Uterus (tissue), 4 donors: ENCODE results near the gene FHOD1. TPM values are rescaled to one million over a fixed set of nuclear protein-coding genes. Genes with fewer than 3 reads are reported as not detected.

Experiments
- DNase-seq, 2 donors: peaks; one replicate each; pipeline ENCODE4 v3.0.0-alpha.2; 2019 to 2020
- H3K27ac ChIP-seq, 2 donors: fragments of 200-600 bp; sonication (generic); 1 replicate in 1 of 2; 2 replicates in 1 of 2; pipeline ENCODE4 v1.5.1; 2016 to 2018
- H3K27me3 ChIP-seq, 2 donors: fragments of 200-600 bp; sonication (generic); one replicate each; pipeline ENCODE4 v1.5.1; 2018 to 2019; ENCODE audit warnings: control low read depth in 1 of 2
- H3K36me3 ChIP-seq, 2 donors: fragments of 200-600 bp; sonication (generic); one replicate each; pipeline ENCODE4 v1.5.1; 2019; ENCODE audit warnings: control low read depth in 1 of 2
- H3K4me1 ChIP-seq, 2 donors: fragments of 200-600 bp; sonication (generic); one replicate each; pipeline ENCODE4 v1.5.1; 2018 to 2019; ENCODE audit warnings: control low read depth in 1 of 2
- H3K4me3 ChIP-seq, 2 donors: fragments of 200-600 bp; sonication (generic); 1 replicate in 1 of 2; 2 replicates in 1 of 2; pipeline ENCODE4 v1.5.1; 2018 to 2019; ENCODE audit warnings: mild to moderate bottlenecking in 1 of 2
- H3K9me3 ChIP-seq, 2 donors: fragments of 200-600 bp; sonication (generic); one replicate each; pipeline ENCODE4 v1.5.1; 2019; ENCODE audit warnings: control low read depth in 1 of 2
- CTCF ChIP-seq, 4 experiments: fragments of 200-600 bp in 2 of 4; fragments of 450-650 bp in 2 of 4; sonication (generic) in 2 of 4; IDR thresholded peaks; one replicate each; pipeline ENCODE4 v1.5.1; 2016 to 2019; ENCODE audit warnings: antibody characterized with exemption in 4 of 4, mild to moderate bottlenecking in 2 of 4, moderate library complexity in 1 of 4
- POLR2A ChIP-seq, 2 donors: fragments of 450-650 bp; IDR thresholded peaks; one replicate each; pipeline ENCODE4 v1.6.1; 2016; ENCODE audit warnings: antibody characterized with exemption in 2 of 2, mild to moderate bottlenecking in 1 of 2, moderate library complexity in 1 of 2
- intact Hi-C: fragments of 100-400 bp; cut with DNase I; formaldehyde crosslinking; loops from one replicate; pipeline ENCODE4 v1.15.1; 2023; ENCODE audit warnings: low total_unique reads
- total RNA-seq, 4 donors: library from RNA; depleted of rRNA in 3 of 4; stranded (reverse); fragments of >200 nt in 3 of 4; gene quantifications; one replicate each; pipeline versions ENCODE4 v1.1.0 to v1.2.4, GENCODE V29; 2014 to 2023
- donor health status: DM: yes; HTN: yes; CAD: no.

The FHOD1 gene
- total RNA-seq, 4 donors from 2014 or later: 2.3 to 37.6 (median 11.8) TPM

DNA sequence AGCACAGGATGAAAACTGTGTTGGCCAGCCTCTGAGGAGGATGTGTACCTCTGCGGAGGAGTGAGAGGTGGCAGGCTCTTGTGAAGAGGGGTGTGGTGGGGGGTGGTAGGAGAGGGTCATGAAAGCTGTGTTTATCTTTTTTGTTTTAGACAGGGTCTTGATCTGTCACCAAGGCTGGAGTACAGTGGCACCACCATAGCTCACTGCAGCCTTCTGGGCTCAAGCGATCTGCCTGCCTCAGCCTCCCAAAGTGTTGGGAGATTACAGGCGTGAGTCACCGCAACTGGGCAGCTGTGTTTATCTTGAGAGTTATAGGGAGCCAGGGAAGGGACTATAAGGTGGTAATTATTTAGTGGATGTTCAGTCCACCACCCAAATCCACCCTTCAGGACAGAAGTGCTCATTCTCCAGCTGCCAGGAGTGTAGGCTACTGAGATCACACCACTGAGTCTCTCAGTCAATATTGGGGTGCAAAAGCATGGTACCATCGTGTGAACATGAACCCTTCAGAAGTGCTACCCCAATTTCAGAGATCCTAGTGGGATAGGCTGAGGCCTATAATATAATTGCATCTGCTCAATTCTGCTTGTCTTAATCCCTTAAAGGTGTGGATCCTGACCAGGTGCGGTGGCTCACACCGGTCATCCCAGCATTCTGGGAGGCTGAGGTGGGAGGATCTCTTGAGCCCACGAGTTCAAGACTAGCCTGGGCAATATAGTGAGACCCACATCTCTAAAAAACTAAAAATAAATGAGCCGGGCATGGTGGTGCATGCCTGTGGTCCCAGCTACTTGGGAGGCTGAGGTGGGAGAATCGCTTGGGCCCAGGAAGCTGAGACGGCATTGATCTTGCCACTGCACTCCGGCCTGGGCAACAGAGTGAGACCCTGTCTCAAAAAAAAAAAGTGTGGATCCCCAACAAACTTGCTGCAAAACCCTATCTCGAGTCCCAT is 56.6 kb downstream of the FHOD1 start:
- DNase-seq: no peak
- intact Hi-C loops: no loop called here
- Histone ChIP-seq H3K27me3 (no peaks in the 10 kb centered on the region), H3K4me3 (no peak overlapping the region), H3K4me1 (peaks cover 9 to 11% of the 10 kb centered on the region in 2 donors), H3K27ac (no peak overlapping the region), H3K9me3 (no peaks in the 10 kb centered on the region), H3K36me3 (no peaks in the 10 kb centered on the region)
- no peak for TF ChIP-seq POLR2A (IDR thresholded peaks at IDR 0.05)
- no peak for TF ChIP-seq CTCF (IDR thresholded peaks at IDR 0.05)

DNA sequence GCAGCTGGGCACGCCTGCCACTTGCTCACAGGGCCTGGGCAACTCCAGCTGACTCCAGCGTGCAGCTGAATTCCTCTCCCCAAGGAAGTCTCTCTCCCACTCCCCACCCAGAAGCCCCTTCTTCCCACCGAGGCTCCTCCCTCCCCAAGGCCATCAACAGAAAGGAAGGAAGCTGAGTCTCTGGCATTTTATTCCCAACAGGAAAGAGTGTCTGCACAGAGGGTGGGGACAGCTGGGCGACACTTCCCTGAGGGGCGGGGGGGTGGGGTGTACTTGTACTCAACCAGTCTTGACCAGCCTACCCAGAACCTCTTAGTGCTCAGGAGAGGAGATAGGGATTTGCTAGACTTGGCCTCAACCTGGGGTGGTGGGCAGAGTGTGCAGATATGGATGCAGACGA is 57.2 kb downstream of the FHOD1 start, which contains the start of gene EXOC3L1:
Gene EXOC3L1 (minus strand): TSS at position 96 of the 400 bp plus-strand sequence. CDS start 460 bp downstream, outside the sequence.
- Histone ChIP-seq H3K4me1 (peaks cover 9 to 11% of the 10 kb centered on the region in 2 donors), H3K9me3 (no peaks in the 10 kb centered on the region), H3K4me3 (no peak within 1 kb of the TSS), H3K36me3 (no peaks in the 10 kb centered on the region), H3K27ac (no peak within 1 kb of the TSS), H3K27me3 (no peaks in the 10 kb centered on the region)
- DNase-seq: no peak
- intact Hi-C loops: no loop called here
- TF ChIP-seq CTCF (IDR thresholded peaks at IDR 0.05): no peak
- no peak for TF ChIP-seq POLR2A (IDR thresholded peaks at IDR 0.05)

- intact Hi-C loops: no loop called here
- Histone ChIP-seq H3K27ac (no peak overlapping the region), H3K4me1 (peaks cover 11 to 18% of the 10 kb centered on the region in 2 donors), H3K4me3 (no peak overlapping the region), H3K9me3 (no peaks in the 10 kb centered on the region), H3K27me3 (no peaks in the 10 kb centered on the region), H3K36me3 (no peaks in the 10 kb centered on the region)
- no peak for DNase-seq
- TF ChIP-seq CTCF (IDR thresholded peaks at IDR 0.05): no peak
- TF ChIP-seq POLR2A (IDR thresholded peaks at IDR 0.05): no peak
These were observed 58.5 kb downstream of the FHOD1 start for GRCh38 chr16:67188798-67189197.

GRCh38 chr16:67188323-67188722 is 59.0 kb downstream of the FHOD1 start:
- TF ChIP-seq POLR2A (IDR thresholded peaks at IDR 0.05) (no peak), CTCF (IDR thresholded peaks at IDR 0.05) (no peak)
- intact Hi-C loops: no loop called here
- no peak for DNase-seq
- Histone ChIP-seq H3K4me3 (no peak overlapping the region), H3K27me3 (no peaks in the 10 kb centered on the region), H3K4me1 (peaks cover 7 to 17% of the 10 kb centered on the region in 2 donors), H3K36me3 (no peaks in the 10 kb centered on the region), H3K9me3 (no peaks in the 10 kb centered on the region), H3K27ac (no peak overlapping the region)

GRCh38 chr16:67187175-67187890 is 59.9 kb downstream of the FHOD1 start:
- Histone ChIP-seq H3K36me3 (no peaks in the 10 kb centered on the region), H3K4me3 (no peak overlapping the region), H3K27me3 (no peaks in the 10 kb centered on the region), H3K9me3 (no peaks in the 10 kb centered on the region), H3K27ac (no peak overlapping the region), H3K4me1 (peaks cover 0 to 9% of the 10 kb centered on the region in 2 donors)
- intact Hi-C loops: no loop called here
- TF ChIP-seq CTCF (IDR thresholded peaks at IDR 0.05) (no peak), POLR2A (IDR thresholded peaks at IDR 0.05) (no peak)
- no peak for DNase-seq
